MCF 10A (cell line): ENCODE results near the gene ALPP. TPM values are rescaled to one million over a fixed set of nuclear protein-coding genes. Genes with fewer than 3 reads are reported as not detected.

ENCODE experiments used
- BruUV-seq: library from RNA; stranded (reverse); fragments of 400-500 nt; replicated peaks from 2 replicates; lab custom pipeline; 2021; lab: Mats Ljungman, UMichigan
- CTCF ChIA-PET: fragments of 300-600 bp; sonication (Branson Sonifier 250); formaldehyde crosslinking; extraction: SDS; loops from one replicate; lab custom pipeline; 2021; ENCODE audit warnings: antibody characterized with exemption, inconsistent platforms; lab: Yijun Ruan, JAX
- POLR2A ChIA-PET: fragments of 300-600, 350-650 bp; sonication (Branson Sonifier 250); formaldehyde crosslinking; extraction: SDS; loops from one replicate; lab custom pipeline; 2020; ENCODE audit warnings: antibody characterized with exemption, inconsistent platforms; lab: Yijun Ruan, JAX
- DNase-seq: peaks from one replicate; pipeline ENCODE4 v3.0.0-alpha.2; 2018; ENCODE audit not compliant: unreplicated experiment
- H3K27ac Mint-ChIP-seq: one replicate; pipeline ENCODE4 v1.8.0; 2022; ENCODE audit warnings: mild to moderate bottlenecking, low read depth, mixed read lengths; ENCODE audit not compliant: unreplicated experiment
- H3K27me3 Mint-ChIP-seq: one replicate; pipeline ENCODE4 v1.8.0; 2022; ENCODE audit warnings: mixed read lengths; ENCODE audit not compliant: insufficient read depth, unreplicated experiment
- H3K36me3 Mint-ChIP-seq: one replicate; pipeline ENCODE4 v1.8.0; 2022; ENCODE audit warnings: mild to moderate bottlenecking, moderate library complexity, mixed read lengths; ENCODE audit not compliant: insufficient read depth, unreplicated experiment
- H3K4me1 Mint-ChIP-seq: one replicate; pipeline ENCODE4 v1.8.0; 2022; ENCODE audit warnings: mixed read lengths; ENCODE audit not compliant: insufficient read depth, unreplicated experiment
- H3K4me3 Mint-ChIP-seq: one replicate; pipeline ENCODE4 v1.8.0; 2022; ENCODE audit warnings: mild to moderate bottlenecking, moderate library complexity, mixed read lengths; ENCODE audit not compliant: unreplicated experiment
- H3K9me3 Mint-ChIP-seq: one replicate; pipeline ENCODE4 v1.8.0; 2022; ENCODE audit warnings: mixed read lengths; ENCODE audit not compliant: unreplicated experiment
- CTCF ChIP-seq: fragments of 200-600 bp; IDR thresholded peaks from one replicate; pipeline ENCODE4 v1.8.0; 2022; ENCODE audit warnings: antibody characterized with exemption, mild to moderate bottlenecking; ENCODE audit not compliant: unreplicated experiment
- intact Hi-C: fragments of 100-400 bp; cut with micrococcal nuclease; formaldehyde crosslinking; loops from 2 replicates; pipeline ENCODE4 v1.14.1; 2022
- total RNA-seq: library from RNA; stranded (reverse); gene quantifications from 2 replicates; pipeline ENCODE4 v1.2.3, GENCODE V29; 2022

ALPP gene
- total RNA-seq, 1 experiment from 2014 or later: 0.35 TPM

- H3K27me3 Mint-ChIP-seq: peaks cover 60% of the 10 kb centered on the region
- TF ChIP-seq CTCF: no peak
- no TSS peak for BruUV-seq
- H3K4me1 Mint-ChIP-seq: no peaks in the 10 kb centered on the region
- H3K4me3 Mint-ChIP-seq: no peak overlapping the region
- no peak for DNase-seq
- CTCF ChIA-PET: no interaction called here
- POLR2A ChIA-PET: interaction anchor here (1.3 kb wide), 1 partner anchor 14 kb away, joined by 4 read pairs; no protein-coding TSS in a partner anchor
- H3K36me3 Mint-ChIP-seq: no peaks in the 10 kb centered on the region
- H3K9me3 Mint-ChIP-seq: no peaks in the 10 kb centered on the region
- no peak overlapping the region for H3K27ac Mint-ChIP-seq
- intact Hi-C loops: no loop called here
Observed at GRCh38 chr2:232386490-232386739, 7.9 kb downstream of the ALPP start.

- H3K27me3 Mint-ChIP-seq: peaks cover 60% of the 10 kb centered on the region
- ChIA-PET POLR2A (no interaction called here), CTCF (no interaction called here)
- no peak for DNase-seq
- H3K4me3 Mint-ChIP-seq: no peak overlapping the region
- no TSS peak for BruUV-seq
- no peak overlapping the region for H3K27ac Mint-ChIP-seq
- intact Hi-C loops: no loop called here
- TF ChIP-seq CTCF: no peak
- H3K9me3 Mint-ChIP-seq: no peaks in the 10 kb centered on the region
- H3K4me1 Mint-ChIP-seq: no peaks in the 10 kb centered on the region
- no peaks in the 10 kb centered on the region for H3K36me3 Mint-ChIP-seq
Observed at GRCh38 chr2:232386740-232387450, 8.3 kb downstream of the ALPP start.

GRCh38 chr2:232387451-232388171 lies 9.1 kb downstream of the ALPP start:
- no peak for TF ChIP-seq CTCF
- Mint-ChIP-seq H3K27ac (no peak overlapping the region), H3K27me3 (peaks cover 60% of the 10 kb centered on the region), H3K9me3 (no peaks in the 10 kb centered on the region), H3K36me3 (no peaks in the 10 kb centered on the region), H3K4me1 (no peaks in the 10 kb centered on the region), H3K4me3 (no peak overlapping the region)
- no peak for DNase-seq
- BruUV-seq: no TSS peak
- ChIA-PET POLR2A (no interaction called here), CTCF (no interaction called here)
- intact Hi-C loops: no loop called here

- DNase-seq: no peak
- CTCF ChIA-PET: no interaction called here
- TF ChIP-seq CTCF: no peak
- POLR2A ChIA-PET: no interaction called here
- intact Hi-C loops: no loop called here
- Mint-ChIP-seq H3K36me3 (no peaks in the 10 kb centered on the region), H3K4me3 (no peak overlapping the region), H3K27ac (no peak overlapping the region), H3K9me3 (no peaks in the 10 kb centered on the region), H3K4me1 (no peaks in the 10 kb centered on the region), H3K27me3 (peaks cover 60% of the 10 kb centered on the region)
- no TSS peak for BruUV-seq
Observed at GRCh38 chr2:232388324-232388891, 9.9 kb downstream of the ALPP start.
